ENCODE measurements around the gene DLX2. TPM values are rescaled to one million over a fixed set of nuclear protein-coding genes. Genes with fewer than 3 reads are reported as not detected.

DLX2 gene
- total and polyA plus RNA-seq, 2 of the 13 experiments (the other 11 are each of a cell fraction or from before 2014, with no cell fraction given) = 0.07 to 0.15 TPM

DNA sequence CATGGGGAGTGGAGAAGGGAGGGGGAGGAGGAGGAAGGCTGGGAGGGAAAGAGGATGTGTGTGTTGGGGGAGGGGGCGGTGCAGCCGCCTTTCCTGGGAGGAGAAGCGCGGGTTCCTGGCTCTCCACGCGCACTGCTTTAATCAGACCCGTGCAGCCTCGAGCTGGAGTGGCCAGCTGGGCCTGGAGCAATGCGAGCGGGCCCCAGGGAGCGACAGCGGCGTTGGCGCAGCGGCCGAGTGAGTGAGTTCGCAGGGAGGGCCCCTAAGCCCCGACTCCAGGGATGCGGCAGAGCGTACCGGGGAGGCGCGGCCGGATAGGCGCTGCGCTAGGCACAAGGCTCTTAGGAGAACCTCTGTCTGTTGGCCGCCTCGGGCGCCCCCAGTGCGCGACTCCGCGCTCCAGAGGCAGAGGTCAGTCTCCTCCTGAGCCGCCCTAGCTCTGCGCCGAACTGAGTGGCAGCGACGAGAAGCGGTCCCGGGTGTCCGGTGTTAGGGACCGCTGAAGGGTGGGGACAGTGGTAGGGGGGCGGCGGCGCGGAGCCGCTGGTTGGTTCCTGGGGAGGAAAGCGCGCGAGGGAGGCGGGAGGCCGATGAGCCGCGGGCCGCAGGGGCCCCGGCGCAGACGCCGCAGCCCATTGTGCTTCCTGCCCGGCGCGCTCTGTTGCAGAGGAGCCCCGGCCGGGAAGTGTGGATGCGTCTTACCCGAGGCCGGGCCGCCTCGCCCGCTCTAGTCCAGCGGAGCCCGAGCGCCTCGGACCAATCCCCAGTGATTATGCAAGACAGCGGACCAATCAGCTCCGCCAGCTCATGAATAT, 17.8 kb downstream of the DLX2 start (continued):
- TF ChIP-seq, protein P1, sequence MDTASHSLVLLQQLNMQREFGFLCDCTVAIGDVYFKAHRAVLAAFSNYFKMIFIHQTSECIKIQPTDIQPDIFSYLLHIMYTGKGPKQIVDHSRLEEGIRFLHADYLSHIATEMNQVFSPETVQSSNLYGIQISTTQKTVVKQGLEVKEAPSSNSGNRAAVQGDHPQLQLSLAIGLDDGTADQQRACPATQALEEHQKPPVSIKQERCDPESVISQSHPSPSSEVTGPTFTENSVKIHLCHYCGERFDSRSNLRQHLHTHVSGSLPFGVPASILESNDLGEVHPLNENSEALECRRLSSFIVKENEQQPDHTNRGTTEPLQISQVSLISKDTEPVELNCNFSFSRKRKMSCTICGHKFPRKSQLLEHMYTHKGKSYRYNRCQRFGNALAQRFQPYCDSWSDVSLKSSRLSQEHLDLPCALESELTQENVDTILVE (CRISPR knock-in tag; IDR thresholded peaks at IDR 0.05) = no peak
- TF ChIP-seq ZNF253 (CRISPR knock-in tag; IDR thresholded peaks at IDR 0.05; ENCODE audit: borderline replicate concordance) = no peak
- TF ChIP-seq SIN3B (IDR thresholded peaks at IDR 0.05; ENCODE audit: low read length) = no peak
- TF ChIP-seq ZNF670 (CRISPR knock-in tag; IDR thresholded peaks at IDR 0.05; ENCODE audit: borderline replicate concordance) = no peak
- TF ChIP-seq RFXAP (CRISPR knock-in tag; IDR thresholded peaks at IDR 0.05; ENCODE audit: borderline replicate concordance) = 0 out of 2 replicates have a peak, but pooled peaks have one; percentile 45
- TF ChIP-seq ZNF33B (CRISPR knock-in tag; IDR thresholded peaks at IDR 0.05) = no peak
- no peak for TF ChIP-seq ZNF546 (CRISPR knock-in tag; conservative IDR thresholded peaks at IDR 0.05)
- no peak for TF ChIP-seq SMARCC2 (IDR thresholded peaks at IDR 0.05)
- no peak for TF ChIP-seq ZIK1 (CRISPR knock-in tag; IDR thresholded peaks at IDR 0.05; ENCODE audit: borderline replicate concordance, low read depth)
- TF ChIP-seq NFE2L2 (IDR thresholded peaks at IDR 0.05; ENCODE audit: low read length) = no peak
- TF ChIP-seq ZNF850 (CRISPR knock-in tag; conservative IDR thresholded peaks at IDR 0.05) = no peak
- peak; percentile 80 for TF ChIP-seq ZNF747 (CRISPR knock-in tag; IDR thresholded peaks at IDR 0.05; ENCODE audit: borderline replicate concordance)
- no peak for TF ChIP-seq KLF15 (CRISPR knock-in tag; IDR thresholded peaks at IDR 0.05; ENCODE audit: borderline replicate concordance)
- TF ChIP-seq ZNF839 (CRISPR knock-in tag; IDR thresholded peaks at IDR 0.05; ENCODE audit: borderline replicate concordance) = no peak
- TF ChIP-seq STAT5B (CRISPR knock-in tag; IDR thresholded peaks at IDR 0.05) = no peak
- TF ChIP-seq, protein P2, sequence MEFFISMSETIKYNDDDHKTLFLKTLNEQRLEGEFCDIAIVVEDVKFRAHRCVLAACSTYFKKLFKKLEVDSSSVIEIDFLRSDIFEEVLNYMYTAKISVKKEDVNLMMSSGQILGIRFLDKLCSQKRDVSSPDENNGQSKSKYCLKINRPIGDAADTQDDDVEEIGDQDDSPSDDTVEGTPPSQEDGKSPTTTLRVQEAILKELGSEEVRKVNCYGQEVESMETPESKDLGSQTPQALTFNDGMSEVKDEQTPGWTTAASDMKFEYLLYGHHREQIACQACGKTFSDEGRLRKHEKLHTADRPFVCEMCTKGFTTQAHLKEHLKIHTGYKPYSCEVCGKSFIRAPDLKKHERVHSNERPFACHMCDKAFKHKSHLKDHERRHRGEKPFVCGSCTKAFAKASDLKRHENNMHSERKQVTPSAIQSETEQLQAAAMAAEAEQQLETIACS (CRISPR knock-in tag; IDR thresholded peaks at IDR 0.05) = peak; percentile 44; the same call in 1 of the 2 replicates
- peak; percentile 66; the same call in 1 of the 2 replicates for TF ChIP-seq KDM3A (CRISPR knock-in tag; IDR thresholded peaks at IDR 0.05; ENCODE audit: low read depth)
- TF ChIP-seq, protein P3, sequence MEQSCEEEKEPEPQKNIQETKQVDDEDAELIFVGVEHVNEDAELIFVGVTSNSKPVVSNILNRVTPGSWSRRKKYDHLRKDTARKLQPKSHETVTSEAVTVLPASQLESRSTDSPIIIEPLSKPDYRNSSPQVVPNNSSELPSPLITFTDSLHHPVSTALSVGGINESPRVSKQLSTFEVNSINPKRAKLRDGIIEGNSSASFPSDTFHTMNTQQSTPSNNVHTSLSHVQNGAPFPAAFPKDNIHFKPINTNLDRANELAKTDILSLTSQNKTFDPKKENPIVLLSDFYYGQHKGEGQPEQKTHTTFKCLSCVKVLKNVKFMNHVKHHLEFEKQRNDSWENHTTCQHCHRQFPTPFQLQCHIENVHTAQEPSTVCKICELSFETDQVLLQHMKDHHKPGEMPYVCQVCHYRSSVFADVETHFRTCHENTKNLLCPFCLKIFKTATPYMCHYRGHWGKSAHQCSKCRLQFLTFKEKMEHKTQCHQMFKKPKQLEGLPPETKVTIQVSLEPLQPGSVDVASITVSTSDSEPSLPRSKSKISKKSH (CRISPR knock-in tag; IDR thresholded peaks at IDR 0.05; ENCODE audit: borderline replicate concordance) = peak; percentile 78; the same call in 1 of the 2 replicates
- no peak for TF ChIP-seq ZNF83 (CRISPR knock-in tag; IDR thresholded peaks at IDR 0.05; ENCODE audit: borderline replicate concordance)
- TF ChIP-seq, protein P4, sequence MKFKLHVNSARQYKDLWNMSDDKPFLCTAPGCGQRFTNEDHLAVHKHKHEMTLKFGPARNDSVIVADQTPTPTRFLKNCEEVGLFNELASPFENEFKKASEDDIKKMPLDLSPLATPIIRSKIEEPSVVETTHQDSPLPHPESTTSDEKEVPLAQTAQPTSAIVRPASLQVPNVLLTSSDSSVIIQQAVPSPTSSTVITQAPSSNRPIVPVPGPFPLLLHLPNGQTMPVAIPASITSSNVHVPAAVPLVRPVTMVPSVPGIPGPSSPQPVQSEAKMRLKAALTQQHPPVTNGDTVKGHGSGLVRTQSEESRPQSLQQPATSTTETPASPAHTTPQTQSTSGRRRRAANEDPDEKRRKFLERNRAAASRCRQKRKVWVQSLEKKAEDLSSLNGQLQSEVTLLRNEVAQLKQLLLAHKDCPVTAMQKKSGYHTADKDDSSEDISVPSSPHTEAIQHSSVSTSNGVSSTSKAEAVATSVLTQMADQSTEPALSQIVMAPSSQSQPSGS (CRISPR knock-in tag; IDR thresholded peaks at IDR 0.05) = no peak
- no peak for TF ChIP-seq TBL1XR1 (IDR thresholded peaks at IDR 0.05; ENCODE audit: borderline replicate concordance, low read length, partially characterized antibody)
- no peak for TF ChIP-seq JUNB (CRISPR knock-in tag; IDR thresholded peaks at IDR 0.05; ENCODE audit: borderline replicate concordance)
- TF ChIP-seq CENPX (CRISPR knock-in tag; IDR thresholded peaks at IDR 0.05) = no peak
- peak; percentile 89 for TF ChIP-seq CEBPG (CRISPR knock-in tag; IDR thresholded peaks at IDR 0.05)
- no peak for TF ChIP-seq CAMTA2 (CRISPR knock-in tag; IDR thresholded peaks at IDR 0.05; ENCODE audit: borderline replicate concordance)
- TF ChIP-seq GATA4 (IDR thresholded peaks at IDR 0.05; ENCODE audit: borderline replicate concordance, low read depth) = no peak
